A673 (cell line): ENCODE measurements around the gene NUMB.

Experiments used
- EZH2 ChIP-seq: fragments of 200-600 bp; sonication (generic); IDR thresholded peaks from 2 replicates; pipeline ENCODE4 v1.6.1; 2017; ENCODE audit warnings: borderline replicate concordance, low read depth, mild to moderate bottlenecking, mixed read lengths, antibody characterized with exemption, low read length; ENCODE audit not compliant: poor library complexity, severe bottlenecking
- TF ChIP-seq, protein P1 (sequence below): fragments of 300-800, 200-600 bp; sonication (generic); conservative IDR thresholded peaks from 2 replicates; pipeline ENCODE4 v1.5.1; 2017; ENCODE audit warnings: low read depth, mild to moderate bottlenecking, antibody characterized with exemption, low read length, moderate library complexity, mixed read lengths

DNA sequence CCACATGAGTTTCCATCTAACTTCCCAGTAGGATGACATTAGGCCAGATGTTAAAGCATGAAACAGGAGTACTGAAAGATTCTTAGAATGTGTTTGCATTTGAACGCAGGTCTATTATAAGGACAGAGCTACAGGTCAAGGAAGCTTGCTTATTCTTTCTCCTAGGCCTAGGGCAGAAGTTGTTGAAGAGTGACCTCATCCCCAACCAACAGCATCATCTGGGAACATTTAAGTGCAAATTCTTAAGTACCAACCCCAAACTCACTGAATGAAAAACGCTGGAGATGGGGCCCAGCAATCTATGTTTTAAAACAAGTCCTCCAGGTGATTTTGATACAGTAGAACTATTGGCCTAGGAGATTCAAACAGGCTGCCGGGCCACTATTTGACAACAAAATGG lies 168.6 kb downstream of the NUMB start:
- TF ChIP-seq, protein P1, sequence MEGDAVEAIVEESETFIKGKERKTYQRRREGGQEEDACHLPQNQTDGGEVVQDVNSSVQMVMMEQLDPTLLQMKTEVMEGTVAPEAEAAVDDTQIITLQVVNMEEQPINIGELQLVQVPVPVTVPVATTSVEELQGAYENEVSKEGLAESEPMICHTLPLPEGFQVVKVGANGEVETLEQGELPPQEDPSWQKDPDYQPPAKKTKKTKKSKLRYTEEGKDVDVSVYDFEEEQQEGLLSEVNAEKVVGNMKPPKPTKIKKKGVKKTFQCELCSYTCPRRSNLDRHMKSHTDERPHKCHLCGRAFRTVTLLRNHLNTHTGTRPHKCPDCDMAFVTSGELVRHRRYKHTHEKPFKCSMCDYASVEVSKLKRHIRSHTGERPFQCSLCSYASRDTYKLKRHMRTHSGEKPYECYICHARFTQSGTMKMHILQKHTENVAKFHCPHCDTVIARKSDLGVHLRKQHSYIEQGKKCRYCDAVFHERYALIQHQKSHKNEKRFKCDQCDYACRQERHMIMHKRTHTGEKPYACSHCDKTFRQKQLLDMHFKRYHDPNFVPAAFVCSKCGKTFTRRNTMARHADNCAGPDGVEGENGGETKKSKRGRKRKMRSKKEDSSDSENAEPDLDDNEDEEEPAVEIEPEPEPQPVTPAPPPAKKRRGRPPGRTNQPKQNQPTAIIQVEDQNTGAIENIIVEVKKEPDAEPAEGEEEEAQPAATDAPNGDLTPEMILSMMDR: no peak
- no peak for TF ChIP-seq EZH2
